Spleen (tissue), 11 donors: Measurements from ENCODE around the gene RNFT2. TPM values are rescaled to one million over a fixed set of nuclear protein-coding genes. Genes with fewer than 3 reads are reported as not detected.

Experiments used
- DNase-seq: peaks from one replicate; pipeline ENCODE4 v3.0.0-alpha.2; 2020
- H3K27ac ChIP-seq, 8 donors: fragments of 200-600 bp; sonication (generic) in 7 of 8; 1 replicate in 4 of 8; 2 replicates in 4 of 8; pipeline versions ENCODE4 v1.5.0 to v1.8.0; 2016 to 2021; ENCODE audit warnings: inconsistent platforms in 4 of 8, mild to moderate bottlenecking in 4 of 8, moderate library complexity in 1 of 8
- H3K27me3 ChIP-seq, 7 donors: fragments of 200-600 bp; sonication (generic) in 6 of 7; replicated peaks in 1 of 7; 1 replicate in 4 of 7; 2 replicates in 3 of 7; pipeline versions ENCODE4 v1.5.0 to v1.8.0; 2016 to 2021; ENCODE audit warnings: inconsistent platforms in 3 of 7, mild to moderate bottlenecking in 1 of 7
- H3K36me3 ChIP-seq, 6 donors: fragments of 200-600 bp; sonication (generic) in 5 of 6; 1 replicate in 4 of 6; 2 replicates in 2 of 6; pipeline versions ENCODE4 v1.5.0 to v1.8.0; 2016 to 2021; ENCODE audit warnings: inconsistent platforms in 2 of 6
- H3K4me1 ChIP-seq, 6 donors: fragments of 200-600 bp; sonication (generic) in 5 of 6; 1 replicate in 3 of 6; 2 replicates in 3 of 6; pipeline versions ENCODE4 v1.5.0 to v1.8.0; 2016 to 2021; ENCODE audit warnings: inconsistent platforms in 3 of 6
- H3K4me3 ChIP-seq, 8 donors: fragments of 200-600 bp; sonication (generic) in 7 of 8; 1 replicate in 4 of 8; 2 replicates in 4 of 8; pipeline versions ENCODE4 v1.5.0 to v1.8.0; 2016 to 2021; ENCODE audit warnings: inconsistent platforms in 4 of 8, mild to moderate bottlenecking in 4 of 8, moderate library complexity in 2 of 8
- H3K9me3 ChIP-seq, 8 donors: fragments of 200-600 bp; sonication (generic) in 7 of 8; 1 replicate in 4 of 8; 2 replicates in 4 of 8; pipeline versions ENCODE4 v1.5.0 to v1.8.0; 2016 to 2021; ENCODE audit warnings: inconsistent platforms in 4 of 8
- CTCF ChIP-seq, 11 experiments: fragments of 200-600 bp in 7 of 11; fragments of 450-650 bp in 4 of 11; sonication (generic) in 4 of 11; IDR thresholded peaks in 8 of 11; conservative IDR thresholded peaks in 3 of 11; 1 replicate in 7 of 11; 2 replicates in 4 of 11; pipeline versions ENCODE4 v1.4.0 to v1.8.0; 2016 to 2021; ENCODE audit warnings: antibody characterized with exemption in 11 of 11, inconsistent platforms in 4 of 11, mild to moderate bottlenecking in 1 of 11
- POLR2A ChIP-seq, 3 donors: fragments of 450-650 bp; IDR thresholded peaks; one replicate each; pipeline ENCODE4 v1.5.1; 2017; ENCODE audit warnings: antibody characterized with exemption in 3 of 3, mild to moderate bottlenecking in 1 of 3
- POLR2AphosphoS5 ChIP-seq, 3 donors: sonication (generic); formaldehyde crosslinking; IDR thresholded peaks; one replicate each; pipeline ENCODE4 v1.5.1; 2017; ENCODE audit warnings: antibody characterized with exemption in 3 of 3
- WGBS, 5 donors: extraction: QIAGEN DNeasy Blood & Tissue Kit in 3 of 5; methylation state at CpG; one replicate each; pipeline versions ENCODE4 v1.1.5 to v1.1.7; 2013 to 2018; 5-methylcytosine and 5-hydroxymethylcytosine counted together
- intact Hi-C: fragments of 100-400 bp; cut with DNase I; formaldehyde crosslinking; loops from one replicate; pipeline ENCODE4 v1.15.0; 2023; ENCODE audit warnings: low total_unique reads
- polyA plus RNA-seq, 3 donors: library from polyadenylated mRNA; stranded (reverse); fragments of 200-250 nt; gene quantifications; one replicate each; pipeline ENCODE4 v1.2.1, GENCODE V29; 2013
- total RNA-seq, 7 donors: library from RNA; depleted of rRNA in 3 of 7; stranded (reverse); fragments of >200 nt in 3 of 7; fragmentation: NEBNext Ultra II Directional in 4 of 7; extraction: Animal tissue kit (Norgen Biotek cat#: 25700) in 4 of 7; gene quantifications; one replicate each; pipeline versions ENCODE4 v1.1.0 to v1.2.1, GENCODE V29; 2016 to 2021
- donor health status: healthy with polysubstance abuse.
- donor health status: DM: no; HTN: no; CAD: no; lungs with moderate emphysema.
- donor health status: DM: no; HTN: no; CAD: no.
- donor health status: Bipolar disorder and iron deficiency.
- donor health status: healthy.
- donor health status: DM: no; HTN: no; CAD: no.
- donor health status: DM: yes; HTN: yes; CAD: no.

RNFT2 gene
- total and polyA plus RNA-seq, 10 donors: 1.9 to 6.0 (median 3.8) TPM

- no peaks in the 10 kb centered on the region for H3K4me1 ChIP-seq
- H3K27ac ChIP-seq: no peak overlapping the region
- H3K9me3 ChIP-seq: no peaks in the 10 kb centered on the region
- WGBS, 5 donors: 76 to 88% (median 77%) methylated on average over 20 to 22 of the region's 22 CpGs
- peak overlapping the region in 1 of 8 donors; percentile 50 for H3K4me3 ChIP-seq
- DNase-seq: peak; percentile 73
- TF ChIP-seq POLR2AphosphoS5 (IDR thresholded peaks at IDR 0.05) (no peak), POLR2A (IDR thresholded peaks at IDR 0.05) (no peak), CTCF (IDR thresholded peaks at IDR 0.05 in 8 of 11, conservative IDR thresholded peaks at IDR 0.05 in 3 of 11) (peak in 1 of 11 experiments; percentile 8)
- intact Hi-C loops: no loop called here
- H3K36me3 ChIP-seq: no peaks in the 10 kb centered on the region
- H3K27me3 ChIP-seq: no peaks in the 10 kb centered on the region
These were observed 21.9 kb downstream of the RNFT2 start for GRCh38 chr12:116759783-116760621.

GRCh38 chr12:116760622-116761020 lies 22.5 kb downstream of the RNFT2 start:
- Histone ChIP-seq H3K27me3 (no peaks in the 10 kb centered on the region), H3K9me3 (no peaks in the 10 kb centered on the region), H3K4me1 (no peaks in the 10 kb centered on the region), H3K36me3 (no peaks in the 10 kb centered on the region), H3K4me3 (no peak overlapping the region), H3K27ac (no peak overlapping the region)
- no peak for TF ChIP-seq CTCF (IDR thresholded peaks at IDR 0.05 in 8 of 11, conservative IDR thresholded peaks at IDR 0.05 in 3 of 11)
- TF ChIP-seq POLR2A (IDR thresholded peaks at IDR 0.05): no peak
- TF ChIP-seq POLR2AphosphoS5 (IDR thresholded peaks at IDR 0.05): no peak
- 91 to 95% (median 93%) methylated on average over 11 of the region's 11 CpGs for WGBS, 5 donors
- DNase-seq: peak; percentile 12
- intact Hi-C loops: no loop called here

GRCh38 chr12:116761499-116761898 lies 23.4 kb downstream of the RNFT2 start:
- no peaks in the 10 kb centered on the region for H3K36me3 ChIP-seq
- no peak overlapping the region for H3K27ac ChIP-seq
- H3K27me3 ChIP-seq: no peaks in the 10 kb centered on the region
- WGBS, 5 donors: 92 to 98% (median 97%) methylated on average over 4 of the region's 4 CpGs
- TF ChIP-seq POLR2A (IDR thresholded peaks at IDR 0.05): no peak
- TF ChIP-seq POLR2AphosphoS5 (IDR thresholded peaks at IDR 0.05): no peak
- no peak for TF ChIP-seq CTCF (IDR thresholded peaks at IDR 0.05 in 8 of 11, conservative IDR thresholded peaks at IDR 0.05 in 3 of 11)
- DNase-seq: peak; percentile 19
- H3K9me3 ChIP-seq: no peaks in the 10 kb centered on the region
- intact Hi-C loops: no loop called here
- no peaks in the 10 kb centered on the region for H3K4me1 ChIP-seq
- no peak overlapping the region for H3K4me3 ChIP-seq

GRCh38 chr12:116765271-116765670 lies 27.2 kb downstream of the RNFT2 start:
- Histone ChIP-seq H3K36me3 (no peaks in the 10 kb centered on the region), H3K27ac (no peak overlapping the region), H3K9me3 (no peaks in the 10 kb centered on the region), H3K4me1 (no peaks in the 10 kb centered on the region), H3K4me3 (no peak overlapping the region), H3K27me3 (no peaks in the 10 kb centered on the region)
- peak; percentile 4 for DNase-seq
- intact Hi-C loops: no loop called here
- TF ChIP-seq POLR2AphosphoS5 (IDR thresholded peaks at IDR 0.05) (no peak), POLR2A (IDR thresholded peaks at IDR 0.05) (no peak)
- WGBS, 5 donors: 73 to 86% (median 83%) methylated on average over 5 of the region's 5 CpGs
